T-cell (primary cell): ENCODE measurements around the gene ASNS. TPM values are rescaled to one million over a fixed set of nuclear protein-coding genes. Genes with fewer than 3 reads are reported as not detected.
"Not testable (repeated sequence)": the region's sequence is repeated elsewhere in the genome, so short reads cannot be mapped to it uniquely, and the experiment has no call there.

Experiments used
- ATAC-seq, 4 experiments: fragments of 200-7000 bp in 3 of 4; fragments of 150-1000 bp in 1 of 4; cut with Tn5 transposase; replicated peaks in 1 of 4; 1 replicate in 3 of 4; 2 replicates in 1 of 4; pipeline ENCODE4 v1.10.0; 2021; ENCODE audit warnings: moderate library complexity in 3 of 4, mild to moderate bottlenecking in 2 of 4, moderate number of reproducible peaks in 1 of 4
- CTCF ChIA-PET, 2 donors: fragments of 300-600 bp; sonication (Branson Sonifier 250); formaldehyde crosslinking; loops; one replicate each; lab custom pipeline; 2022; ENCODE audit warnings: antibody characterized with exemption in 2 of 2; lab: Charles Lee
- POLR2A ChIA-PET, 2 donors: fragments of 300-600 bp; sonication (Branson Sonifier 250); formaldehyde crosslinking; loops; one replicate each; lab custom pipeline; 2022; ENCODE audit warnings: antibody characterized with exemption in 2 of 2; lab: Charles Lee
- DNase-seq, 35 experiments: peaks; one replicate each; pipeline versions ENCODE4 v3.0.0 to v3.0.0-alpha.2; 2013 to 2023
- H3K27ac ChIP-seq: one replicate; pipeline ENCODE4 v1.5.1; 2013; ENCODE audit warnings: low read length
- H3K27me3 ChIP-seq, 2 experiments: replicated peaks in 1 of 2; 1 replicate in 1 of 2; 2 replicates in 1 of 2; pipeline versions ENCODE4 v1.6.1 to v1.7.0; 2013; ENCODE audit warnings: low read length in 1 of 2, mixed read lengths in 1 of 2; ENCODE audit not compliant: control insufficient read depth in 2 of 2, insufficient read depth in 2 of 2; ENCODE audit errors: extremely low read depth in 1 of 2
- H3K36me3 ChIP-seq, 2 donors: 1 replicate in 1 of 2; 2 replicates in 1 of 2; pipeline versions ENCODE4 v1.6.1 to v1.7.0; 2013; ENCODE audit warnings: low read length in 1 of 2; ENCODE audit not compliant: control insufficient read depth in 2 of 2, insufficient read depth in 1 of 2; ENCODE audit errors: extremely low read depth in 1 of 2
- H3K4me1 ChIP-seq, 2 experiments: 1 replicate in 1 of 2; 2 replicates in 1 of 2; pipeline versions ENCODE4 v1.6.1 to v1.7.0; 2013; ENCODE audit warnings: low read length in 2 of 2, mixed read lengths in 1 of 2; ENCODE audit not compliant: insufficient read depth in 2 of 2, control insufficient read depth in 1 of 2; ENCODE audit errors: extremely low read depth in 1 of 2
- H3K4me3 ChIP-seq, 2 donors: 1 replicate in 1 of 2; 2 replicates in 1 of 2; pipeline versions ENCODE4 v1.5.1 to v1.7.0; 2013; ENCODE audit warnings: mild to moderate bottlenecking in 2 of 2, low read length in 1 of 2, moderate library complexity in 1 of 2; ENCODE audit not compliant: control insufficient read depth in 1 of 2; ENCODE audit errors: extremely low read depth in 1 of 2
- H3K9me3 ChIP-seq: 2 replicates; pipeline ENCODE4 v1.7.0; 2013
- H3K27ac Mint-ChIP-seq, 2 donors: one replicate each; pipeline ENCODE4 v1.8.0; 2020 to 2021; ENCODE audit warnings: mild to moderate bottlenecking in 2 of 2, mixed read lengths in 2 of 2
- H3K27me3 Mint-ChIP-seq, 2 donors: one replicate each; pipeline ENCODE4 v1.8.0; 2021 to 2022; ENCODE audit warnings: mixed read lengths in 2 of 2
- H3K36me3 Mint-ChIP-seq: one replicate; pipeline ENCODE4 v1.8.0; 2021; ENCODE audit warnings: mixed read lengths
- H3K4me1 Mint-ChIP-seq, 3 donors: one replicate each; pipeline ENCODE4 v1.8.0; 2020 to 2022; ENCODE audit warnings: mixed read lengths in 3 of 3, mild to moderate bottlenecking in 1 of 3
- H3K4me3 Mint-ChIP-seq, 3 donors: one replicate each; pipeline ENCODE4 v1.8.0; 2020 to 2022; ENCODE audit warnings: mild to moderate bottlenecking in 3 of 3, mixed read lengths in 3 of 3, moderate library complexity in 3 of 3
- H3K9me3 Mint-ChIP-seq, 3 donors: one replicate each; pipeline ENCODE4 v1.8.0; 2020 to 2022; ENCODE audit warnings: mixed read lengths in 3 of 3
- WGBS: methylation state at CpG from one replicate; pipeline ENCODE4 v1.1.5; 2013; ENCODE audit warnings: missing lambda C conversion rate; ENCODE audit not compliant: insufficient coverage; 5-methylcytosine and 5-hydroxymethylcytosine counted together
- total RNA-seq, 35 experiments: library from RNA in 6 of 35; stranded (reverse) in 6 of 35; fragments of 120-200 nt in 1 of 35; gene quantifications; one replicate each; pipeline versions ENCODE4 v1.2.1 to v1.2.4 and lab custom pipeline; 2013 to 2026

Gene ASNS
- total RNA-seq, 5 donors from 2014 or later (not counting 1 experiment from before 2014, with no cell fraction given) = 15.4 to 46.0 (median 27.7) TPM

- H3K27me3 Mint-ChIP-seq, H3K4me3 ChIP-seq, H3K4me1 Mint-ChIP-seq, POLR2A ChIA-PET, H3K9me3 ChIP-seq, H3K27me3 ChIP-seq, DNase-seq, H3K9me3 Mint-ChIP-seq, H3K36me3 ChIP-seq, H3K27ac ChIP-seq, H3K27ac Mint-ChIP-seq, H3K4me1 ChIP-seq, H3K4me3 Mint-ChIP-seq, ATAC-seq: not testable (repeated sequence)
- WGBS = no CpG with 5 or more reads among the region's 3 CpGs
- peaks cover 11% of the 10 kb centered on the region for H3K36me3 Mint-ChIP-seq
- CTCF ChIA-PET = interaction anchor here in 1 of 2 donors (0.6 kb wide), 1 partner anchor 779 kb away, joined by 4 read pairs; no protein-coding TSS in a partner anchor
Measured at GRCh38 chr7:97879527-97879926, 7.3 kb upstream of the ASNS start.

DNA sequence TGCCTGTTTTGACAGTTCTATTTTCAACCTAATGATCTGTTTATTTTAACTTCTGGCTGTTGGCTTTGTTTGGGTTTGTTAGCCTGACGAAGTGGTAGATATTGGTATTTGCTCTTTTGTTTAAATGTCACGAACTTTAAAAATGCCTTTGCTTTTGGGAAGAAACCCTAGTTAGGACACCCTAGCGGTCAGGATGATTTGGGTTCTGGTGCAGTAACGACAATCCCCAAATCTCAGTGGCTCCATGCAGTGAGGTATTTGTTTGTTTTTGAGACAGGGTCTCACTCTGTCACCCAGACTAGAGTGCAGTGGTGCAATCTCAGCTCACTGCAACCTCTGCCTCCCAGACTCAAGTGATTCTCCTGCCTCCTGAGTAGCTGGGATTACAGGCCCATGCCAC, 2.7 kb upstream of the ASNS start:
- peaks cover 9 to 20% of the 10 kb centered on the region in 2 experiments for H3K4me1 ChIP-seq
- H3K36me3 Mint-ChIP-seq, H3K27ac Mint-ChIP-seq, H3K27me3 Mint-ChIP-seq, H3K27ac ChIP-seq, H3K27me3 ChIP-seq, H3K4me3 Mint-ChIP-seq, H3K4me3 ChIP-seq, POLR2A ChIA-PET, H3K9me3 Mint-ChIP-seq, H3K9me3 ChIP-seq, H3K36me3 ChIP-seq, CTCF ChIA-PET, DNase-seq, ATAC-seq: not testable (repeated sequence)
- WGBS = 93% methylated on average over 2 of the region's 4 CpGs
- peaks cover 16 to 20% (median 18%) of the 10 kb centered on the region in 3 donors for H3K4me1 Mint-ChIP-seq

GRCh38 chr7:97873606-97874005, 1.4 kb upstream of the ASNS start:
- Mint-ChIP-seq H3K27me3 (no peaks in the 10 kb centered on the region), H3K27ac (peak overlapping the region; percentile 40 to 91), H3K36me3 (peaks cover 10% of the 10 kb centered on the region), H3K4me1 (peaks cover 16 to 20% (median 18%) of the 10 kb centered on the region in 3 donors), H3K4me3 (no peak overlapping the region), H3K9me3 (no peaks in the 10 kb centered on the region)
- no peak overlapping the region for H3K27ac ChIP-seq
- peaks cover 9 to 20% of the 10 kb centered on the region in 2 experiments for H3K4me1 ChIP-seq
- no peaks in the 10 kb centered on the region for H3K9me3 ChIP-seq
- ChIA-PET CTCF (interaction anchor here in 1 of 2 donors (0.6 kb wide), 1 partner anchor 16 kb away, joined by 12 read pairs; no protein-coding TSS in a partner anchor), POLR2A (no interaction called here)
- peaks cover 0 to 3% of the 10 kb centered on the region in 2 donors for H3K36me3 ChIP-seq
- no CpG with 5 or more reads among the region's 3 CpGs for whole genome bisulfite sequencing
- no peaks in the 10 kb centered on the region for H3K27me3 ChIP-seq
- no peak for ATAC-seq
- DNase-seq = no peak
- no peak overlapping the region for H3K4me3 ChIP-seq

DNA sequence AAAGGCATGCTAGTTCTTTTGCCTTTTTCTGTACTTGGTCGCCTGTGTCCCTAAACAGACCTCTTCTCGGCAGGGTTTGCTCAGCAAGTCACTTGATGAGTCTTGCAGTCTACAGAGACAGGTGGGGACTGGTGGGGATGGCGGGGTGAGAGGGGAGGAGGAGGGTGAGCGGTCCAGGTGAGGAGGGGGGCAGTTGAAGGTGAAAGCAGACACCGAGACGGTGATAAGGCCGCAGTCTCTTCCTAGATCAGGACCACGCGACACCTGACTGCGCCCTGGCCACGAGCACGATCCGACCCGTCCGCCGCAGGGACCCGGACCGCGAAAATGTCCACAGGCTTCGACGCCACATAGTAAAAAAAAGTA, 566 bp downstream of the ASNS start:
- ATAC-seq (peak in 3 of 4 experiments; percentile 11 to 25 (median 16)), DNase-seq (peak in 18 of 35 experiments; percentile 0 to 26 (median 7))
- ChIA-PET POLR2A (no interaction called here), CTCF (interaction anchor here in 1 of 2 donors (1.4 kb wide), 1 partner anchor 754 kb away, joined by 3 read pairs; the partner anchor contains the start of gene SDHAF3)
- Mint-ChIP-seq H3K27ac (peak overlapping the region; percentile 86 to 91), H3K4me3 (peak overlapping the region; percentile 85 to 86 (median 86)), H3K4me1 (peaks cover 16 to 20% (median 18%) of the 10 kb centered on the region in 3 donors), H3K9me3 (no peaks in the 10 kb centered on the region), H3K36me3 (peaks cover 21% of the 10 kb centered on the region), H3K27me3 (no peaks in the 10 kb centered on the region)
- Histone ChIP-seq H3K27me3 (no peaks in the 10 kb centered on the region), H3K27ac (peak overlapping the region; percentile 85), H3K36me3 (peaks cover 0 to 8% of the 10 kb centered on the region in 2 donors), H3K4me1 (peaks cover 9 to 20% of the 10 kb centered on the region in 2 experiments), H3K4me3 (peak overlapping the region; percentile 74 to 89), H3K9me3 (no peaks in the 10 kb centered on the region)
- WGBS = 3% methylated on average over 18 of the region's 21 CpGs

DNA sequence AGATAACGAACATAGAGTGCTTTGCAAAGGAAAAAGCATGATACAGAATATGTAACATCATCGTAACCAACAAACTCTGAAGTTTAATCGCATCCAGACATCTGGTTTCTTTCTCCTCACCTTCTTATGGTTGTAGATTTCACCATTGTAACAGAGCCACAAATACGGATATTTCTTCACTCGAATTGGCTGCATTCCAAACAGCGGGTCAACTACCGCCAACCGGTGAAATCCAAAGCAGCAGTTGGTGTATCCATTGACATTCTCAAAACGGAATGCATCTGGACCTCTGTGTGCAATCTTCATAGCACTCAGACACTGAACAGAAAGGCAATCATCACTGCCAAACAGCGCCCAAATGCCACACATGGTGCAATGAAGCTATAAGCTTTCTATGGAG, 3.4 kb downstream of the ASNS start:
- no peaks in the 10 kb centered on the region for H3K27me3 Mint-ChIP-seq
- Histone ChIP-seq H3K27me3 (no peaks in the 10 kb centered on the region), H3K27ac (no peak overlapping the region), H3K4me1 (peaks cover 9 to 20% of the 10 kb centered on the region in 2 experiments), H3K9me3 (no peaks in the 10 kb centered on the region), H3K36me3 (peaks cover 0 to 12% of the 10 kb centered on the region in 2 donors), H3K4me3 (no peak overlapping the region)
- H3K9me3 Mint-ChIP-seq = no peaks in the 10 kb centered on the region
- H3K36me3 Mint-ChIP-seq = peaks cover 29% of the 10 kb centered on the region
- H3K4me3 Mint-ChIP-seq = no peak overlapping the region
- ChIA-PET POLR2A (no interaction called here), CTCF (no interaction called here)
- DNase-seq = no peak
- peaks cover 16 to 22% (median 18%) of the 10 kb centered on the region in 3 donors for H3K4me1 Mint-ChIP-seq
- 93% methylated on average over 9 of the region's 10 CpGs for WGBS
- ATAC-seq = no peak
- no peak overlapping the region for H3K27ac Mint-ChIP-seq

DNA sequence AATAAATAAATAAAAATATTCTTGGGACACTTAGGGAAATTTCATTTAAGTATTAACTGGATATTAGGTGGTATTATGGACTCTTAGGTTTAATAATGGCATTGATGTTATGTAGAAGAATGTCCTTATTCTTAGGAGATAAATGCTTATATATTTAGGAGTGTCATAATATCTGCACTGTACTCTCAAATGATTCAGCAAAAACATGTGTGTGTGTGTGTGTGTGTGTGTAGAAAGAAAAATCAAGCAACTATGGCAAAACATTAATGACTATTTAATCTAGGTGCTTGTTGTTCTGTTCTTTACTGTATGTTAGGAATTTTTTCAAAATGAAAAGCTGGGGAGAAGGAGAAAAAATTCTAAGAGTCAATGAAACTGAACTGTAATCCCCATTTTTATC, 3.9 kb downstream of the ASNS start:
- Histone ChIP-seq H3K27me3 (no peaks in the 10 kb centered on the region), H3K4me3 (no peak overlapping the region), H3K4me1 (peaks cover 9 to 20% of the 10 kb centered on the region in 2 experiments), H3K27ac (no peak overlapping the region), H3K36me3 (peaks cover 0 to 13% of the 10 kb centered on the region in 2 donors), H3K9me3 (no peaks in the 10 kb centered on the region)
- CTCF ChIA-PET = no interaction called here
- peaks cover 30% of the 10 kb centered on the region for H3K36me3 Mint-ChIP-seq
- no peak for DNase-seq
- H3K4me3 Mint-ChIP-seq = no peak overlapping the region
- no peak overlapping the region for H3K27ac Mint-ChIP-seq
- no peak for ATAC-seq
- H3K27me3 Mint-ChIP-seq = no peaks in the 10 kb centered on the region
- H3K4me1 Mint-ChIP-seq = peaks cover 16 to 21% (median 18%) of the 10 kb centered on the region in 3 donors
- POLR2A ChIA-PET = no interaction called here
- H3K9me3 Mint-ChIP-seq = no peaks in the 10 kb centered on the region
